OCI-M2 (cell line): Measurements from ENCODE around the gene RGS9BP.
"Not testable (repeated sequence)": the region's sequence is repeated elsewhere in the genome, so short reads cannot be mapped to it uniquely, and the experiment has no call there.

Experiments used
- DNase-seq: peaks from one replicate; lab custom pipeline; 2025; ENCODE audit not compliant: unreplicated experiment; lab: John Stamatoyannopoulos, UW

Gene RGS9BP, protein sequence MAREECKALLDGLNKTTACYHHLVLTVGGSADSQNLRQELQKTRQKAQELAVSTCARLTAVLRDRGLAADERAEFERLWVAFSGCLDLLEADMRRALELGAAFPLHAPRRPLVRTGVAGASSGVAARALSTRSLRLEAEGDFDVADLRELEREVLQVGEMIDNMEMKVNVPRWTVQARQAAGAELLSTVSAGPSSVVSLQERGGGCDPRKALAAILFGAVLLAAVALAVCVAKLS

DNA sequence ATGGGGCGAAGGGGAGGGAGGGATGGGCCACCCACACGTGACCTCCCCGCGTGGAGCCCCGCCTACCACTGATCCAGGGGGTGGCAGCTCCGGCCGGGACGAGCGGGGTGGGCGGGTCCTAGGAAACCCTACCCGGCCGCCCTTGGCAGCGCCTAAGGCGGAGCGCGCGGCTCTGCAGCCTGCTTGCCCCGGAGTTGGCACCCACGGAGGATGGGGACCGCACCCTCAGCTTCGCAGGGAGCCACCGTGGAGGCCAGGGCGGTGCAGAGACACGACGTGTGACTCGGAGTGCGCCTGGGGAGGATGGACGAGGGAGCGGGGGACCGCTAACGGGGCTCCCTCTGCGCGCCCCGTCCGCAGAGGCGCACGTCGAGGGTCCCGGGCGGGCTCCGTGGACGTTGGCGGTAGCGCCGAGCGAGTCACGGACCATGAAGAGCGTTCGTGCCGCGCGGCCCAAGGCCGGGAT is at the start of gene RGS9BP:
TSS of gene RGS9BP (plus strand) at position 129 of the 466 bp plus-strand sequence. CDS start 416 bp downstream, outside the sequence.
- no peak for DNase-seq

DNA sequence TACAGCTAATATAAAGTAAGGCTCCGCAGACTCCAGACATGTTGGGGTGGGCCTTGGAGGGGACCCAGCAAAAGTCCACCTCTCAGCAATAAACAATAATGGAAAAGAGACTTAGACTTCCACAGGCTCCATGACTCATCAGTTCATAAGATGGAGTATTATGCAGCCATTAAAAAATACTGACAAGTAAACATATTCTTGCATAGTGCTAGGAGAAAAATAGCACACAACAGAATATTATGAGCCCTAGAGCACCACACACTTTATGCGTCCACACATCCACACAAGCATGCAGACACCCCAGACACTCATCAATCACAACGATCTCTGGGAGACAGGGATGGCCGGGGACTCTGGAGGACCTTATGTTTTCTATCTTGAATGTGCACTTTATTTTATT is 48.7 kb upstream of the RGS9BP start:
- no peak for DNase-seq

DNA sequence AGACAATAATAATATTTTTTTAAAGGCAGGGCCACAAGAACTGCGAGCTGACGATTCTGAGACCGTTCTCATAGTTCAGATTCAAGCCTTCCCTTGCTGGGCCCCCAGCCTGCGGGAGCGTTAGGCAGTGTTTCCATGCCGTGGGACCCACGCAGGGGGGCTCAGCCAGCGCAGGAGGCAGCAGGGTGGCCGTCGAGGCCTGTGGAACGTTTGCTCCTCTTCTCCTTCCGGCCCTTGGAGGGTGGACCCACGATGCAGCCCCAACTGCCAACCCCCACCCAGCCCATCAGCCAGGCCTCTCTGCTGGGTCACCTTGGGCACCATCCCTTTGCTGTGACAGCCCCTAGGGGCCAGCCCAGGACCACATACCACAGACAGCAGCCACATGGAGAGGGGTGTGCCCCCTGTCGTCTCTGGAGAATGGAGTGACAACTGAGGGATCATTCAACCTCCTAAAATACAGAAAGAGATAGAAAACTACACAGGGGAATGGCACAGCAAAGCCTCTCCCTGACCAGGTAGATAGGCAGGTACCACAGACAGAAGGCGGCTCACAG is 47.9 kb upstream of the RGS9BP start:
- DNase-seq: no peak

DNA sequence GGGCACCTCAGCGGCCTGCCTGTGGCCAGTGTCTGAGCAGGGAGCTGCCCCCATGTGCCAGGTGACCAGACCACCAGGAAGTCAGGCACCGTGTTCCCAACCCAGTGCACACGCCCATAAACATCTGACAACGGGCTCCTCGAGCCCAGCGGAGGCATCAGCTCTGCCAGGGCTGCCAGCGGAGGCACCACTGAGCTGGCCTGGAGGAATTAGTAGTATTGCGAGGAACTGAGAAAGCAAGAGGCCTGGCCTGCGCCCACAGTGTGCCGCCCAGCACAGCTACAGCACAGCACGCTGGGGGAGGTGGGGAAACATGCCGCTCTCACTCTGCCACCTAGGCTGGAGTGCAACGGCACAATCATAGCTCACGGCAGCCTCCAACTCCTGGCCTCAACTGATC is 45.3 kb upstream of the RGS9BP start:
- DNase-seq: no peak

GRCh38 chr19:32631381-32631780 is 44.3 kb upstream of the RGS9BP start:
- no peak for DNase-seq

GRCh38 chr19:32637480-32637879 is 38.2 kb upstream of the RGS9BP start:
- DNase-seq: no peak

GRCh38 chr19:32638625-32639024 is 37.0 kb upstream of the RGS9BP start:
- no peak for DNase-seq

GRCh38 chr19:32642771-32643170 is 32.9 kb upstream of the RGS9BP start:
- DNase-seq: no peak

- no peak for DNase-seq
Observed at GRCh38 chr19:32646556-32646955, 29.1 kb upstream of the RGS9BP start.

DNA sequence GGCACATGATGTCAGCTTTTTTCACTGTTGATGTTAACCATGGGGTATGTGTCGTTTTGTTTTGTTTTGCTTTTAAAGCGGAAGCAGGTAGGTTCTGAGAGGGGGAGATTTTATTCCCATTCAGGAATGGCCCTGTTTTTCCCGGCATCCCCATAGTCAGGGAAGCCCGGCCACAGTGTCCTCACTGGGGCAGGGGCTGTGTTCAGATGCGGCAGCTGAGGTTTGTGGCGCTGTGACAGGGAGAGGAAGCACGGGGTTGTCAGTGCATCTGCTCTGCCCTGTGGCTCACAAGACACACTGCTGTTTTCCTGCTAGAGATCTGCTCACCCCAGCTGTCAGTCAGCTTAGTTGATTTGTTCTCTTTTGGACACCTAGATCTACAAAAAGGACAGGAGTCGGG is 28.3 kb upstream of the RGS9BP start:
- DNase-seq: no peak

DNA sequence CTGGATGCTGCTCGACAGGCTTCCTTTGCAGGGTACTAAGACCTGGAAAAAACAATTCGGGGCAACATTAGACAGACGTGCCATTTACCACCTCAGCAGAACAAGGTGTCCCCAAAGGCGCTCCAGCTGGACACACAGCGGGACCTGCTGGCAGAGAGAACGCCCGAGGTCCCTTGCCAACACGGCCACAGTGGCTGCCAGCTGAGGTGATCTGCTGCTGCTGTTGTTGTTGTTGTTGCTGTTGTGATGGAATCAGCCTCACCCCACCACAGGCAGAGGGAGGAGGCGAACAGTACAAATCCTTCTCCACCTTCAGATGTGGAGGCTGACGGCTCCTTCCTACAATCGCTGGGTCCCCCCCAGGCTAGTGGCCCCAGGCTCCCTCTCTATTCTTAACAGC is 25.9 kb upstream of the RGS9BP start:
- no peak for DNase-seq

GRCh38 chr19:32650671-32651070 is 25.0 kb upstream of the RGS9BP start:
- no peak for DNase-seq

DNA sequence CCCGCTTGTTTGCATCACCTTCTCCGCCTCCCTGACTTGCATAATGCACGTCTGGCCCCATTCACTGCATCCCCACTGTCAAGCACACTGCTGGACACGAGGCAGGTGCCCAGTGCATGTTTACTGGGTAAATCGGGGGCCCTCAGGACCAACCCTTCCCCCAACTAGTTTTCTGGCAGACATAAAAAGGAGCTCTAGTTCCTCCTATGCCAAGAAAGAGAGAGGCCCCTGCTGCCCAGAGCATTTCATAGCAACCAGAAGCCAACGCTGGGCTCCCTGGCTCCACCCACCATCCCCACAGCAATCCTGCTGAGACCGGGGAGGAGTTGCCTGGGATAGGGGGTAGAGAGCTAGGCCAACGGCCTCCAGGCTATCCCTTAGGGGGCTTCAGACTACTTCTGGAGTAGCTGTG is 23.9 kb upstream of the RGS9BP start:
- DNase-seq: no peak

DNA sequence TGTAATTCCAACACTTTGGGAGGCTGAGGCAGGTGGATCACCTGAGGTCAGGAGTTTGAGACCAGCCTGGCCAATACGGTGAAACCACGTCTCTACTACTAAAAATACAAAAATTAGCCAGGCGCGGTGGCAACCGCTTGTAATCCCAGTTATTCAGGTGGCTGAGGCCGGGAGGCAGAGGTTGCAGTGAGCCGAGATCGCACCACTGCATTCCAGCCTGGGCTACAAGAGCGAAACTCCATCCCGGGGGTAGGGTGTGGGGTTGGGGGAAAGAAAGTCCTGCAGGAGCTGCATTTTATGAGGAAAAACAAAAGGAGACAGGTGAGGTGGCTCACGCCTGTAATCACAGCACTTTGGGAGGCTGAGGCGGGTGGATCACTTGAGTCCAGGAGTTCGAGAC is 23.3 kb upstream of the RGS9BP start:
- DNase-seq: not testable (repeated sequence)

GRCh38 chr19:32652894-32653598 is 22.6 kb upstream of the RGS9BP start:
- no peak for DNase-seq

DNA sequence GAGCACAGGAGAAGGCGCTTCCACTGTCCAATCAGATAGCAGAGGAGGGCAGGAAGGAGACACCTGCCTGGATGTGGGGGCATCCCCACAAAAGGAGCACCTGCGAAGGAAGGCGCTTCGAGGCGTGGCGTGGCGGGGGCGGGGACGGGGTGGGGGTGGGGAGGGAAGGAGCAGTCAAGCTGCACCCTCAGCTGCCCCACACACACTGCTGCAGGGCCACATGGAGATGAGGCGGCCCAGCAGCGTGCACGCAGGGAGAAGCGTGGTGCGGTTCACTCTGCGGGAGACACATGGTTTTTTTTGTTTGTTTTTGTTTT is 22.1 kb upstream of the RGS9BP start:
- no peak for DNase-seq

DNA sequence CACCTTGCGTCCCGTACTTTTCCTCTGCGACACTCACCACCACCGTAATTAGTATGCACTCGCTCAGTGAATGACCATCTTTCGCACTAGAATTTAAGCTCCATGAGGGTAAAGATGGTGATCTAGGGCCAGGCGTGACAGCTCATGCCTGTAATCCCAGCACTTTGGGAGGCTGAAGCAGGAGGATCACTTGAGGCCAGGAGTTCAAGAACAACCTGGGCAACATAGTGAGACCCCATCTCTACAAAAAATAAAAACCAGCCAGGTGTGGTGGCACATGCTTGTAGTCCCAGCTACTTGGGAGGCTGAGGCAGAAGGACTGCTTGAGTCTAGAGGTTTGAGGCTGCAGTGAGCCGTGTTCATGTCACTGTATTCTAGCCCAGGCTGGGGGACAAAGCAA is 19.3 kb upstream of the RGS9BP start:
- DNase-seq: not testable (repeated sequence)

GRCh38 chr19:32658075-32658474 is 17.6 kb upstream of the RGS9BP start:
- DNase-seq: no peak

GRCh38 chr19:32658527-32658926 is 17.1 kb upstream of the RGS9BP start:
- no peak for DNase-seq

- DNase-seq: no peak
Observed at GRCh38 chr19:32661318-32661717, 14.3 kb upstream of the RGS9BP start.

GRCh38 chr19:32662186-32662585 is 13.5 kb upstream of the RGS9BP start:
- DNase-seq: no peak

GRCh38 chr19:32666084-32666483 is 9.6 kb upstream of the RGS9BP start:
- no peak for DNase-seq

- no peak for DNase-seq
Observed at GRCh38 chr19:32669310-32669709, 6.3 kb upstream of the RGS9BP start.
